CD8-positive, alpha-beta memory T cell (primary cell): ENCODE data around the gene MAML2. TPM values are rescaled to one million over a fixed set of nuclear protein-coding genes. Genes with fewer than 3 reads are reported as not detected.

Experiments used
- CTCF ChIA-PET: fragments of 350-600 bp; sonication (Branson Sonifier 250); formaldehyde crosslinking; loops from one replicate; lab custom pipeline; 2021; ENCODE audit warnings: antibody characterized with exemption; lab: Charles Lee
- POLR2A ChIA-PET: fragments of 350-600 bp; sonication (Branson Sonifier 250); formaldehyde crosslinking; loops from one replicate; lab custom pipeline; 2021; ENCODE audit warnings: antibody characterized with exemption; lab: Charles Lee
- DNase-seq, 5 donors: peaks; one replicate each; pipeline versions ENCODE4 v3.0.0 to v3.0.0-alpha.2; 2020 to 2022; ENCODE audit warnings: mixed read lengths in 1 of 5
- H3K27ac ChIP-seq: one replicate; pipeline ENCODE4 v1.7.0; 2013; ENCODE audit warnings: low read depth, mild to moderate bottlenecking, low read length, moderate library complexity
- H3K27me3 ChIP-seq: 2 replicates; pipeline ENCODE4 v1.7.0; 2013; ENCODE audit warnings: low read length, mild to moderate bottlenecking; ENCODE audit not compliant: insufficient read depth, poor library complexity, severe bottlenecking
- H3K36me3 ChIP-seq: 2 replicates; pipeline ENCODE4 v1.7.0; 2013; ENCODE audit warnings: mild to moderate bottlenecking, low read length, moderate library complexity; ENCODE audit not compliant: insufficient read depth
- H3K4me1 ChIP-seq: 2 replicates; pipeline ENCODE4 v1.7.0; 2013; ENCODE audit warnings: mild to moderate bottlenecking, low read length, moderate library complexity; ENCODE audit not compliant: insufficient read depth
- H3K4me3 ChIP-seq: 2 replicates; pipeline ENCODE4 v1.7.0; 2013; ENCODE audit warnings: mild to moderate bottlenecking, low read length
- H3K9me3 ChIP-seq: 2 replicates; pipeline ENCODE4 v1.7.0; 2013; ENCODE audit warnings: mild to moderate bottlenecking, low read length
- H3K27ac Mint-ChIP-seq, 8 donors: one replicate each; pipeline ENCODE4 v1.8.0; 2020 to 2021; ENCODE audit warnings: mixed read lengths in 8 of 8, mild to moderate bottlenecking in 6 of 8, inconsistent platforms in 3 of 8, moderate library complexity in 3 of 8
- H3K27me3 Mint-ChIP-seq, 2 donors: one replicate each; pipeline ENCODE4 v1.8.0; 2020 to 2021; ENCODE audit warnings: mixed read lengths in 2 of 2, mild to moderate bottlenecking in 1 of 2, moderate library complexity in 1 of 2
- H3K36me3 Mint-ChIP-seq, 3 donors: one replicate each; pipeline ENCODE4 v1.8.0; 2020 to 2021; ENCODE audit warnings: mixed read lengths in 3 of 3, inconsistent platforms in 1 of 3, mild to moderate bottlenecking in 1 of 3
- H3K4me1 Mint-ChIP-seq, 3 donors: one replicate each; pipeline ENCODE4 v1.8.0; 2020 to 2021; ENCODE audit warnings: mixed read lengths in 3 of 3, inconsistent platforms in 1 of 3, mild to moderate bottlenecking in 1 of 3
- H3K4me3 Mint-ChIP-seq, 7 donors: one replicate each; pipeline ENCODE4 v1.8.0; 2020 to 2021; ENCODE audit warnings: mixed read lengths in 7 of 7, mild to moderate bottlenecking in 6 of 7, moderate library complexity in 4 of 7, inconsistent platforms in 2 of 7
- H3K9me3 Mint-ChIP-seq, 5 donors: one replicate each; pipeline ENCODE4 v1.8.0; 2020 to 2022; ENCODE audit warnings: mixed read lengths in 5 of 5, mild to moderate bottlenecking in 3 of 5, moderate library complexity in 2 of 5, inconsistent platforms in 1 of 5
- polyA plus RNA-seq: library from polyadenylated mRNA; unstranded; fragments of 300-500 nt; fragmentation: Illumina TruSeq; gene quantifications from one replicate; pipeline ENCODE4 v1.2.3, GENCODE V29; 2021
- total RNA-seq, 2 experiments: library from RNA; stranded (reverse); gene quantifications; one replicate each; pipeline ENCODE4 v1.2.3, GENCODE V29; 2021

Gene MAML2
- total and polyA plus RNA-seq, 3 experiments from 2014 or later: 11.1 to 15.9 (median 15.6) TPM

GRCh38 chr11:96035031-96035739 is 307.8 kb downstream of the MAML2 start:
- H3K4me3 Mint-ChIP-seq: no peak overlapping the region
- no peaks in the 10 kb centered on the region for H3K36me3 ChIP-seq
- H3K9me3 ChIP-seq: no peaks in the 10 kb centered on the region
- CTCF ChIA-PET: interaction anchor here (0.9 to 3.5 kb wide), 2 partner anchors 22 to 308 kb away, joined by 3 to 11 read pairs; partner anchors contain the start of gene MAML2
- DNase-seq: no peak
- no peak overlapping the region for H3K27ac ChIP-seq
- POLR2A ChIA-PET: interaction anchor here (0.6 kb wide), 1 partner anchor 306 kb away, joined by 3 read pairs; no protein-coding TSS in a partner anchor
- H3K4me1 ChIP-seq: peaks cover 8% of the 10 kb centered on the region
- H3K9me3 Mint-ChIP-seq: no peaks in the 10 kb centered on the region
- H3K36me3 Mint-ChIP-seq: peaks cover 0 to 15% (median 8%) of the 10 kb centered on the region in 3 donors
- peak overlapping the region in 1 of 8 donors; percentile 34 for H3K27ac Mint-ChIP-seq
- no peaks in the 10 kb centered on the region for H3K27me3 ChIP-seq
- H3K4me1 Mint-ChIP-seq: peaks cover 18 to 45% (median 40%) of the 10 kb centered on the region in 3 donors
- no peaks in the 10 kb centered on the region for H3K27me3 Mint-ChIP-seq
- no peak overlapping the region for H3K4me3 ChIP-seq

- CTCF ChIA-PET: interaction anchor here (1.1 to 3.5 kb wide), 3 partner anchors 9 to 310 kb away, joined by 3 to 11 read pairs (median 7); partner anchors contain the start of gene MAML2
- H3K36me3 Mint-ChIP-seq: peaks cover 0 to 12% (median 8%) of the 10 kb centered on the region in 3 donors
Observed at GRCh38 chr11:96033599-96033998, 309.4 kb downstream of the MAML2 start.

GRCh38 chr11:96033095-96033494 is 309.9 kb downstream of the MAML2 start:
- DNase-seq: no peak
- H3K27me3 ChIP-seq: no peaks in the 10 kb centered on the region
- CTCF ChIA-PET: interaction anchor here (1.1 to 3.5 kb wide), 3 partner anchors 9 to 310 kb away, joined by 3 to 11 read pairs (median 7); partner anchors contain the start of gene MAML2

More at GRCh38 chr11:96033599-96033998, 309.4 kb downstream of the MAML2 start:
- H3K4me3 Mint-ChIP-seq: no peak overlapping the region
- no peaks in the 10 kb centered on the region for H3K27me3 Mint-ChIP-seq
- Histone ChIP-seq H3K36me3 (no peaks in the 10 kb centered on the region), H3K27me3 (no peaks in the 10 kb centered on the region), H3K9me3 (no peaks in the 10 kb centered on the region), H3K4me3 (no peak overlapping the region), H3K27ac (no peak overlapping the region), H3K4me1 (peaks cover 8% of the 10 kb centered on the region)
- POLR2A ChIA-PET: no interaction called here
- peaks cover 19 to 47% (median 41%) of the 10 kb centered on the region in 3 donors for H3K4me1 Mint-ChIP-seq
- no peak for DNase-seq
- H3K27ac Mint-ChIP-seq: no peak overlapping the region
- no peaks in the 10 kb centered on the region for H3K9me3 Mint-ChIP-seq

GRCh38 chr11:96028746-96029145 is 314.2 kb downstream of the MAML2 start:
- CTCF ChIA-PET: no interaction called here
- no peak for DNase-seq
- peaks cover 0 to 9% (median 7%) of the 10 kb centered on the region in 3 donors for H3K36me3 Mint-ChIP-seq

More at GRCh38 chr11:96033095-96033494, 309.9 kb downstream of the MAML2 start:
- Mint-ChIP-seq H3K36me3 (peaks cover 0 to 11% (median 8%) of the 10 kb centered on the region in 3 donors), H3K4me1 (peaks cover 19 to 44% (median 41%) of the 10 kb centered on the region in 3 donors), H3K9me3 (no peaks in the 10 kb centered on the region), H3K4me3 (no peak overlapping the region), H3K27me3 (no peaks in the 10 kb centered on the region), H3K27ac (peak overlapping the region in 1 of 8 donors; percentile 11)
- Histone ChIP-seq H3K9me3 (no peaks in the 10 kb centered on the region), H3K27ac (no peak overlapping the region), H3K4me1 (peaks cover 8% of the 10 kb centered on the region), H3K36me3 (no peaks in the 10 kb centered on the region), H3K4me3 (no peak overlapping the region)
- POLR2A ChIA-PET: no interaction called here

GRCh38 chr11:96027021-96027420 is 316.0 kb downstream of the MAML2 start:
- H3K4me1 Mint-ChIP-seq: peaks cover 24 to 53% (median 41%) of the 10 kb centered on the region in 3 donors
- peaks cover 0 to 2% (median 1%) of the 10 kb centered on the region in 3 donors for H3K36me3 Mint-ChIP-seq
- CTCF ChIA-PET: no interaction called here
- no peaks in the 10 kb centered on the region for H3K9me3 ChIP-seq
- H3K27ac ChIP-seq: no peak overlapping the region
- H3K36me3 ChIP-seq: no peaks in the 10 kb centered on the region
- no peaks in the 10 kb centered on the region for H3K27me3 ChIP-seq
- no peaks in the 10 kb centered on the region for H3K27me3 Mint-ChIP-seq
- H3K9me3 Mint-ChIP-seq: no peaks in the 10 kb centered on the region
- no peak for DNase-seq
- no peak overlapping the region for H3K4me3 ChIP-seq
- H3K27ac Mint-ChIP-seq: peak overlapping the region in 3 of 8 donors; percentile 21 to 75 (median 36)
- H3K4me3 Mint-ChIP-seq: no peak overlapping the region
- POLR2A ChIA-PET: interaction anchor here (0.7 kb wide), 1 partner anchor 27 kb away, joined by 3 read pairs; no protein-coding TSS in a partner anchor
- peaks cover 11% of the 10 kb centered on the region for H3K4me1 ChIP-seq

More at GRCh38 chr11:96028746-96029145, 314.2 kb downstream of the MAML2 start:
- Mint-ChIP-seq H3K9me3 (no peaks in the 10 kb centered on the region), H3K4me1 (peaks cover 26 to 50% (median 40%) of the 10 kb centered on the region in 3 donors), H3K27ac (peak overlapping the region in 1 of 8 donors; percentile 41), H3K4me3 (no peak overlapping the region), H3K27me3 (no peaks in the 10 kb centered on the region)
- Histone ChIP-seq H3K4me1 (peaks cover 11% of the 10 kb centered on the region), H3K27me3 (no peaks in the 10 kb centered on the region), H3K9me3 (no peaks in the 10 kb centered on the region), H3K4me3 (no peak overlapping the region), H3K27ac (no peak overlapping the region), H3K36me3 (no peaks in the 10 kb centered on the region)
- POLR2A ChIA-PET: no interaction called here

GRCh38 chr11:96026310-96026709 is 316.7 kb downstream of the MAML2 start:
- peaks cover 3% of the 10 kb centered on the region for H3K36me3 ChIP-seq
- ChIA-PET CTCF (no interaction called here), POLR2A (no interaction called here)
- H3K4me3 ChIP-seq: no peak overlapping the region
- H3K4me3 Mint-ChIP-seq: no peak overlapping the region
- H3K9me3 ChIP-seq: no peaks in the 10 kb centered on the region
- H3K27me3 Mint-ChIP-seq: no peaks in the 10 kb centered on the region
- H3K27me3 ChIP-seq: no peaks in the 10 kb centered on the region
- no peak overlapping the region for H3K27ac ChIP-seq
- H3K27ac Mint-ChIP-seq: peak overlapping the region in 1 of 8 donors; percentile 37
- peaks cover 0 to 2% (median 1%) of the 10 kb centered on the region in 3 donors for H3K36me3 Mint-ChIP-seq
- peaks cover 11% of the 10 kb centered on the region for H3K4me1 ChIP-seq
- H3K9me3 Mint-ChIP-seq: no peaks in the 10 kb centered on the region
- H3K4me1 Mint-ChIP-seq: peaks cover 24 to 53% (median 41%) of the 10 kb centered on the region in 3 donors
- DNase-seq: no peak

GRCh38 chr11:96024666-96025065 is 318.3 kb downstream of the MAML2 start:
- ChIA-PET POLR2A (no interaction called here), CTCF (interaction anchor here (0.8 kb wide), 1 partner anchor 24 kb away, joined by 3 read pairs; no protein-coding TSS in a partner anchor)
- H3K27ac Mint-ChIP-seq: peak overlapping the region in 4 of 8 donors; percentile 1 to 83 (median 52)
- H3K4me1 Mint-ChIP-seq: peaks cover 32 to 67% (median 56%) of the 10 kb centered on the region in 3 donors
- H3K27ac ChIP-seq: no peak overlapping the region
- peaks cover 11% of the 10 kb centered on the region for H3K4me1 ChIP-seq
- no peaks in the 10 kb centered on the region for H3K9me3 ChIP-seq
- no peaks in the 10 kb centered on the region for H3K27me3 Mint-ChIP-seq
- H3K4me3 ChIP-seq: no peak overlapping the region
- no peaks in the 10 kb centered on the region for H3K27me3 ChIP-seq
- H3K36me3 ChIP-seq: peaks cover 3% of the 10 kb centered on the region
- no peak overlapping the region for H3K4me3 Mint-ChIP-seq
- H3K36me3 Mint-ChIP-seq: peaks cover 0 to 2% (median 1%) of the 10 kb centered on the region in 3 donors
- no peaks in the 10 kb centered on the region for H3K9me3 Mint-ChIP-seq
- no peak for DNase-seq
